ENCODE results near the gene TNIK. TPM values are rescaled to one million over a fixed set of nuclear protein-coding genes. Genes with fewer than 3 reads are reported as not detected.

TNIK gene
- total RNA-seq, 1 donor from 2014 or later = 17.0 TPM

- TF ChIP-seq CTCF (IDR thresholded peaks at IDR 0.05; ENCODE audit: insufficient read depth, low read length, poor library complexity, severe bottlenecking) = no peak
- Histone ChIP-seq H3K27me3 (ENCODE audit: control insufficient read depth, insufficient read depth, low read length) (no peaks in the 10 kb centered on the region), H3K36me3 (ENCODE audit: control insufficient read depth, insufficient read depth, low read length) (no peaks in the 10 kb centered on the region), H3K4me3 (ENCODE audit: low read depth, low read length) (no peak overlapping the region)
- no peak for DNase-seq (ENCODE audit: low read depth)
Measured at GRCh38 chr3:171044384-171044783, 415.8 kb downstream of the TNIK start.

GRCh38 chr3:171039674-171040073 lies 420.5 kb downstream of the TNIK start:
- no peaks in the 10 kb centered on the region for H3K27me3 ChIP-seq (ENCODE audit: control insufficient read depth, insufficient read depth, low read length)
- no peak for DNase-seq (ENCODE audit: low read depth)
- no peak overlapping the region for H3K4me3 ChIP-seq (ENCODE audit: low read depth, low read length)
- no peaks in the 10 kb centered on the region for H3K36me3 ChIP-seq (ENCODE audit: control insufficient read depth, insufficient read depth, low read length)
- no peak for TF ChIP-seq CTCF (IDR thresholded peaks at IDR 0.05; ENCODE audit: insufficient read depth, low read length, poor library complexity, severe bottlenecking)

GRCh38 chr3:171038342-171038741 lies 421.9 kb downstream of the TNIK start:
- no peak for DNase-seq (ENCODE audit: low read depth)
- Histone ChIP-seq H3K36me3 (ENCODE audit: control insufficient read depth, insufficient read depth, low read length) (no peaks in the 10 kb centered on the region), H3K27me3 (ENCODE audit: control insufficient read depth, insufficient read depth, low read length) (no peaks in the 10 kb centered on the region), H3K4me3 (ENCODE audit: low read depth, low read length) (no peak overlapping the region)
- TF ChIP-seq CTCF (IDR thresholded peaks at IDR 0.05; ENCODE audit: insufficient read depth, low read length, poor library complexity, severe bottlenecking) = no peak

- peak; percentile 57 for DNase-seq (ENCODE audit: low read depth)
Measured at GRCh38 chr3:171028779-171029232, 431.4 kb downstream of the TNIK start.

GRCh38 chr3:171028025-171028778 lies 432.0 kb downstream of the TNIK start:
- no peaks in the 10 kb centered on the region for H3K27me3 ChIP-seq (ENCODE audit: control insufficient read depth, insufficient read depth, low read length)
- no peaks in the 10 kb centered on the region for H3K36me3 ChIP-seq (ENCODE audit: control insufficient read depth, insufficient read depth, low read length)
- DNase-seq (ENCODE audit: low read depth) = peak; percentile 59
- peak overlapping the region; percentile 12 for H3K4me3 ChIP-seq (ENCODE audit: low read depth, low read length)
- TF ChIP-seq CTCF (IDR thresholded peaks at IDR 0.05; ENCODE audit: insufficient read depth, low read length, poor library complexity, severe bottlenecking) = no peak

More at GRCh38 chr3:171028779-171029232, 431.4 kb downstream of the TNIK start:
- peak overlapping the region; percentile 12 for H3K4me3 ChIP-seq (ENCODE audit: low read depth, low read length)
- no peaks in the 10 kb centered on the region for H3K27me3 ChIP-seq (ENCODE audit: control insufficient read depth, insufficient read depth, low read length)
- no peak for TF ChIP-seq CTCF (IDR thresholded peaks at IDR 0.05; ENCODE audit: insufficient read depth, low read length, poor library complexity, severe bottlenecking)
- no peaks in the 10 kb centered on the region for H3K36me3 ChIP-seq (ENCODE audit: control insufficient read depth, insufficient read depth, low read length)

Measured in kidney epithelial cell (primary cell).